GM10248 (cell line): ENCODE measurements around the gene HS3ST5.

Experiments used
- CTCF ChIA-PET: fragments of 300-600 bp; sonication (Branson Sonifier 250); formaldehyde crosslinking; extraction: SDS; loops from one replicate; lab custom pipeline; 2021; ENCODE audit warnings: antibody characterized with exemption; lab: Yijun Ruan, JAX
- POLR2A ChIA-PET: fragments of 350-650 bp; sonication (Branson Sonifier 250); formaldehyde crosslinking; extraction: SDS; loops from one replicate; lab custom pipeline; 2020; ENCODE audit warnings: antibody characterized with exemption; lab: Yijun Ruan, JAX
- DNase-seq: peaks from one replicate; pipeline ENCODE4 v3.0.0; 2012; ENCODE audit errors: extremely low spot score
- TF ChIP-seq, protein P1 (sequence below): IDR thresholded peaks from 2 replicates; pipeline ENCODE4 v1.5.1; 2012; ENCODE audit warnings: mild to moderate bottlenecking, low read depth; ENCODE audit errors: extremely low read depth, missing control alignments, control extremely low read depth

HS3ST5 gene

GRCh38 chr6:114258376-114258775 is 84.4 kb downstream of the HS3ST5 start:
- TF ChIP-seq, protein P1, sequence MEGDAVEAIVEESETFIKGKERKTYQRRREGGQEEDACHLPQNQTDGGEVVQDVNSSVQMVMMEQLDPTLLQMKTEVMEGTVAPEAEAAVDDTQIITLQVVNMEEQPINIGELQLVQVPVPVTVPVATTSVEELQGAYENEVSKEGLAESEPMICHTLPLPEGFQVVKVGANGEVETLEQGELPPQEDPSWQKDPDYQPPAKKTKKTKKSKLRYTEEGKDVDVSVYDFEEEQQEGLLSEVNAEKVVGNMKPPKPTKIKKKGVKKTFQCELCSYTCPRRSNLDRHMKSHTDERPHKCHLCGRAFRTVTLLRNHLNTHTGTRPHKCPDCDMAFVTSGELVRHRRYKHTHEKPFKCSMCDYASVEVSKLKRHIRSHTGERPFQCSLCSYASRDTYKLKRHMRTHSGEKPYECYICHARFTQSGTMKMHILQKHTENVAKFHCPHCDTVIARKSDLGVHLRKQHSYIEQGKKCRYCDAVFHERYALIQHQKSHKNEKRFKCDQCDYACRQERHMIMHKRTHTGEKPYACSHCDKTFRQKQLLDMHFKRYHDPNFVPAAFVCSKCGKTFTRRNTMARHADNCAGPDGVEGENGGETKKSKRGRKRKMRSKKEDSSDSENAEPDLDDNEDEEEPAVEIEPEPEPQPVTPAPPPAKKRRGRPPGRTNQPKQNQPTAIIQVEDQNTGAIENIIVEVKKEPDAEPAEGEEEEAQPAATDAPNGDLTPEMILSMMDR: no peak
- no peak for DNase-seq
- POLR2A ChIA-PET: no interaction called here
- CTCF ChIA-PET: interaction anchor here (1.2 kb wide), 1 partner anchor 10 kb away, joined by 4 read pairs; no protein-coding TSS in a partner anchor

- TF ChIP-seq, protein P1: no peak
- POLR2A ChIA-PET: no interaction called here
- CTCF ChIA-PET: no interaction called here
- DNase-seq: no peak
Measured at GRCh38 chr6:114253431-114253830, 89.4 kb downstream of the HS3ST5 start.

DNA sequence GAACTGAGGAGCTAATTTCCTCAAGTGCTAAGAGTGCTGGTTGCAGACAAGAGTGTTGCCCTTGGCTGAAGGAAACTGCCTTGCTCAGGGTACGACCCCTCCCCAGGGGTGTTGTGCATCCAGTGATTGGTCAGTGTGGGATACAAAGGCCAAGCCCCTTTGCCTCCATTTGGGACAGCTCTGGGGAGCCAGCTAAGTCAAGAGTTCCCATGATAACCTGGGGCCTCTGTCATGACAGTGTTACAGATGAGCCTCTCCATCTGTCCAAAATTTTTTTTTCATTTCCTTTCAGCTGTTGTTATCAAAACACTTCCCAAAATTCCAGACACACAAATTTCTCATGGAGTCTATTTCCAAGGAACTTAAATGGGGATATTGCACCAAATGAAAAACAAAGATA is 93.3 kb downstream of the HS3ST5 start:
- DNase-seq: no peak
- TF ChIP-seq, protein P1: no peak
- POLR2A ChIA-PET: no interaction called here
- CTCF ChIA-PET: no interaction called here

GRCh38 chr6:114247101-114247500 is 95.7 kb downstream of the HS3ST5 start:
- no peak for DNase-seq
- CTCF ChIA-PET: no interaction called here
- POLR2A ChIA-PET: no interaction called here
- TF ChIP-seq, protein P1: no peak

DNA sequence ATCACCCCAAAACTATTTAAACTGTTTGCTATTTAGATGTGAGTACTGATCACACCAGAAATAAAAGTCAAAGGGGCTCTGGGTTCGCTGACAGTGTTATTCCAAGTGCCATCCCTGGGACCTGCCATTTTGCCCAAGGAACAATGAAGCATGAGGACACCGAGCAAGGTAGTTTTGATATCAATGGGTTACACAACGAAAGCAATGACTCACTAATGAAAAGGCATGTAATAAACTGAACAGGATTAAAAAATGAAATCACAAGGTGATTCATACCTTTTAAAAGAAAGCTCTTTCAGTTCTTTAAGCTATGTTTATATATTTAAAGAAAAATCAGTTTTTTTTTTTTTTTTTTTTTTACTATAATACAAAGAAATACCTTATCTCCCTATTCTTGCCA is 102.0 kb downstream of the HS3ST5 start:
- no peak for DNase-seq
- POLR2A ChIA-PET: no interaction called here
- TF ChIP-seq, protein P1: no peak

GRCh38 chr6:114228675-114229074 is 114.1 kb downstream of the HS3ST5 start:
- TF ChIP-seq, protein P1: no peak
- DNase-seq: no peak
- ChIA-PET POLR2A (no interaction called here), CTCF (no interaction called here)

More for the DNA sequence above, 102.0 kb downstream of the HS3ST5 start:
- CTCF ChIA-PET: no interaction called here

- DNase-seq: no peak
- ChIA-PET POLR2A (no interaction called here), CTCF (interaction anchor here (0.8 kb wide), 1 partner anchor 10 kb away, joined by 3 read pairs; no protein-coding TSS in a partner anchor)
- TF ChIP-seq, protein P1: no peak
Measured at GRCh38 chr6:114227944-114228468, 114.8 kb downstream of the HS3ST5 start.
